HG03135 (cell line): Measurements from ENCODE around the gene USP5.

Experiments used
- ATAC-seq: cut with Tn5 transposase; IDR thresholded peaks from one replicate; pipeline ENCODE4 v1.9.1; 2021; ENCODE audit warnings: mild to moderate bottlenecking, moderate library complexity; ENCODE audit not compliant: unreplicated experiment

The USP5 gene

GRCh38 chr12:6840761-6841515 lies 11.0 kb upstream of the USP5 start, which contains the start of gene GNB3:
Gene GNB3, plus strand, starts transcription at chr12:6840925. Its CDS starts 363 bp downstream, at chr12:6841288.
- ATAC-seq: no peak

GRCh38 chr12:6842075-6842474 lies 9.9 kb upstream of the USP5 start:
- no peak for ATAC-seq

GRCh38 chr12:6843118-6843902 lies 8.6 kb upstream of the USP5 start:
- no peak for ATAC-seq

GRCh38 chr12:6845395-6845794 lies 6.6 kb upstream of the USP5 start:
- ATAC-seq: no peak

- no peak for ATAC-seq
Measured at GRCh38 chr12:6846316-6846869, 5.6 kb upstream of the USP5 start.

- no peak for ATAC-seq
Measured at GRCh38 chr12:6847676-6848075, 4.3 kb upstream of the USP5 start.

GRCh38 chr12:6849427-6849826 lies 2.5 kb upstream of the USP5 start:
- ATAC-seq: no peak

- no peak for ATAC-seq
Measured at GRCh38 chr12:6849976-6850560, 1.9 kb upstream of the USP5 start.

GRCh38 chr12:6850796-6851152 lies 1.2 kb upstream of the USP5 start:
- no peak for ATAC-seq

- ATAC-seq: peak; percentile 56
Measured at GRCh38 chr12:6851153-6851920, 613 bp upstream of the USP5 start, which contains the start of gene CDCA3. Gene CDCA3, minus strand, starts transcription at chr12:6851286. Its CDS starts 334 bp downstream, at chr12:6850952.

- ATAC-seq: no peak
Measured at GRCh38 chr12:6852651-6853354, 853 bp downstream of the USP5 start.

- no peak for ATAC-seq
Measured at GRCh38 chr12:6853626-6854025, 1.7 kb downstream of the USP5 start.

GRCh38 chr12:6854036-6854435 lies 2.1 kb downstream of the USP5 start:
- ATAC-seq: no peak

- ATAC-seq: no peak
Measured at GRCh38 chr12:6855322-6855721, 3.4 kb downstream of the USP5 start.

- no peak for ATAC-seq
Measured at GRCh38 chr12:6858799-6859198, 6.8 kb downstream of the USP5 start.

GRCh38 chr12:6860116-6860515 lies 8.2 kb downstream of the USP5 start:
- ATAC-seq: no peak

GRCh38 chr12:6860942-6861341 lies 9.0 kb downstream of the USP5 start:
- no peak for ATAC-seq

- no peak for ATAC-seq
Measured at GRCh38 chr12:6861391-6861790, 9.4 kb downstream of the USP5 start.

- no peak for ATAC-seq
Measured at GRCh38 chr12:6863033-6863432, 11.1 kb downstream of the USP5 start.
